Chondrocyte (in vitro differentiated cells): Measurements from ENCODE around the gene MYCBPAP. TPM values are rescaled to one million over a fixed set of nuclear protein-coding genes. Genes with fewer than 3 reads are reported as not detected.

ENCODE experiments used
- DNase-seq: peaks from one replicate; pipeline ENCODE4 v3.0.0; 2021; ENCODE audit warnings: mixed read lengths, low spot score
- H3K27ac Mint-ChIP-seq: one replicate; pipeline ENCODE4 v1.8.0; 2021; ENCODE audit warnings: mild to moderate bottlenecking, moderate library complexity, mixed read lengths; ENCODE audit not compliant: unreplicated experiment
- H3K27me3 Mint-ChIP-seq: 2 replicates; pipeline ENCODE4 v1.8.0; 2021; ENCODE audit warnings: low read depth, mixed read lengths
- H3K36me3 Mint-ChIP-seq: 2 replicates; pipeline ENCODE4 v1.8.0; 2021; ENCODE audit warnings: low read depth, mixed read lengths
- H3K4me1 Mint-ChIP-seq: 2 replicates; pipeline ENCODE4 v1.8.0; 2021; ENCODE audit warnings: low read depth, mild to moderate bottlenecking, mixed read lengths
- H3K4me3 Mint-ChIP-seq: one replicate; pipeline ENCODE4 v1.8.0; 2021; ENCODE audit warnings: mild to moderate bottlenecking, moderate library complexity, mixed read lengths; ENCODE audit not compliant: unreplicated experiment
- H3K9me3 Mint-ChIP-seq: 2 replicates; pipeline ENCODE4 v1.8.0; 2021; ENCODE audit warnings: low read depth, mixed read lengths
- CTCF ChIP-seq: fragments of 200-600 bp; sonication (generic); IDR thresholded peaks from 2 replicates; pipeline ENCODE4 v1.5.0; 2021; ENCODE audit warnings: antibody characterized with exemption, mild to moderate bottlenecking, moderate library complexity
- total RNA-seq: library from RNA; stranded (reverse); gene quantifications from 3 replicates; pipeline ENCODE4 v1.2.1, GENCODE V29; 2021

The MYCBPAP gene
- total RNA-seq, 1 donor from 2014 or later: 0.99 TPM

GRCh38 chr17:50480142-50480764 is 28.0 kb upstream of the MYCBPAP start:
- Mint-ChIP-seq H3K4me3 (peak overlapping the region; percentile 77), H3K27me3 (no peaks in the 10 kb centered on the region), H3K4me1 (peaks cover 29% of the 10 kb centered on the region), H3K36me3 (peaks cover 9% of the 10 kb centered on the region), H3K27ac (no peak overlapping the region), H3K9me3 (no peaks in the 10 kb centered on the region)
- no peak for TF ChIP-seq CTCF
- DNase-seq: no peak

- no peak overlapping the region for H3K4me3 Mint-ChIP-seq
- H3K27ac Mint-ChIP-seq: no peak overlapping the region
These were observed 27.3 kb upstream of the MYCBPAP start for GRCh38 chr17:50480854-50481490.

GRCh38 chr17:50481648-50482047 is 26.6 kb upstream of the MYCBPAP start:
- DNase-seq: no peak
- H3K27ac Mint-ChIP-seq: no peak overlapping the region
- no peaks in the 10 kb centered on the region for H3K9me3 Mint-ChIP-seq
- TF ChIP-seq CTCF: no peak
- H3K36me3 Mint-ChIP-seq: peaks cover 16% of the 10 kb centered on the region
- H3K4me1 Mint-ChIP-seq: peaks cover 29% of the 10 kb centered on the region
- H3K4me3 Mint-ChIP-seq: no peak overlapping the region
- H3K27me3 Mint-ChIP-seq: no peaks in the 10 kb centered on the region

More at GRCh38 chr17:50480854-50481490, 27.3 kb upstream of the MYCBPAP start:
- no peak for TF ChIP-seq CTCF
- peaks cover 29% of the 10 kb centered on the region for H3K4me1 Mint-ChIP-seq
- no peaks in the 10 kb centered on the region for H3K27me3 Mint-ChIP-seq
- no peaks in the 10 kb centered on the region for H3K9me3 Mint-ChIP-seq
- no peak for DNase-seq
- peaks cover 16% of the 10 kb centered on the region for H3K36me3 Mint-ChIP-seq

- H3K36me3 Mint-ChIP-seq: peaks cover 16% of the 10 kb centered on the region
- H3K27me3 Mint-ChIP-seq: no peaks in the 10 kb centered on the region
- no peaks in the 10 kb centered on the region for H3K9me3 Mint-ChIP-seq
- DNase-seq: no peak
- H3K4me1 Mint-ChIP-seq: peaks cover 29% of the 10 kb centered on the region
- peak overlapping the region; percentile 95 for H3K27ac Mint-ChIP-seq
- TF ChIP-seq CTCF: no peak
- no peak overlapping the region for H3K4me3 Mint-ChIP-seq
These were observed 26.1 kb upstream of the MYCBPAP start for GRCh38 chr17:50482110-50482509.

GRCh38 chr17:50482516-50482915 is 25.7 kb upstream of the MYCBPAP start:
- no peaks in the 10 kb centered on the region for H3K27me3 Mint-ChIP-seq
- H3K4me1 Mint-ChIP-seq: peaks cover 29% of the 10 kb centered on the region
- DNase-seq: no peak
- peak; percentile 95 for TF ChIP-seq CTCF
- no peaks in the 10 kb centered on the region for H3K9me3 Mint-ChIP-seq
- H3K27ac Mint-ChIP-seq: peak overlapping the region; percentile 95
- H3K4me3 Mint-ChIP-seq: peak overlapping the region; percentile 33
- H3K36me3 Mint-ChIP-seq: peaks cover 16% of the 10 kb centered on the region
